Stimulated activated CD4-positive, alpha-beta T cell treated with anti-CD3 and anti-CD28 coated beads, TNF-alpha, amount 100 ng/mL, for 4 hours (primary cell): ENCODE data around the gene JARID2.
"Not testable (repeated sequence)": the region's sequence is repeated elsewhere in the genome, so short reads cannot be mapped to it uniquely, and the experiment has no call there.

Source experiments
- DNase-seq, 3 experiments: peaks; one replicate each; pipeline ENCODE4 v3.0.0-alpha.2; 2020; ENCODE audit warnings: low read depth in 3 of 3

JARID2 gene

GRCh38 chr6:15308435-15309213 is 62.8 kb downstream of the JARID2 start:
- no peak for DNase-seq

DNA sequence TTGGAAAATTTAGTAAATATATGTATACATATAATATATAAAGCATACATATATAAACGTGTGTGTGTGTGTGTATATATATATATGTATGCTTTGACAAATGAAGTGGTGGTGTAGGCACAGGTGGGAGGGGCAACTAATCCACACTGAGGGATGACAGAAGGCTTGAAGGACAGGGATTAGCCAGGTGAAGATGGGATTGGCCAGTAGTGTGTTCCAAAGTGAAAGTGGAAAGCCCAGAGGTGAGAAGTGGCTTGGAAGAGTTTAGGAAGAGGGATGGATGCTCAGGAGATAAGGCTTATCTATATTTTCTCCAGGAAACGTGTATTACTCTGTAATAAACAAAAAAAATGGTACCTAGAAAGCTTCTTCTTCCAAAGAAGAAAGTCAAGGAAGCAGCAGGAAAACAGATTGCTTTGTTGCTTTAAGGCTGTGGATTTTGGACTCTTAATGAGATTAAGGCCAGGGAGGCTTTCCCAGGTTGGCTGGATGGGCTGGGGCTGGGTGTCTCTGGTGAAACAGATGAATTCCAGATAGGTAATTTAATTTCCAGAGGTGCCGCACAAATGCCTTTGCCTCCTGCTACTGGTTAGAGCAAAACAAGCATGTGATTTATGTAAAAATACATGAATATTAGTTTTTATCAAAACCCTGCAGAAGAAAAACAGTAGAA is 63.9 kb downstream of the JARID2 start:
- no peak for DNase-seq

- DNase-seq: no peak
Observed at GRCh38 chr6:15310680-15311079, 64.8 kb downstream of the JARID2 start.

DNA sequence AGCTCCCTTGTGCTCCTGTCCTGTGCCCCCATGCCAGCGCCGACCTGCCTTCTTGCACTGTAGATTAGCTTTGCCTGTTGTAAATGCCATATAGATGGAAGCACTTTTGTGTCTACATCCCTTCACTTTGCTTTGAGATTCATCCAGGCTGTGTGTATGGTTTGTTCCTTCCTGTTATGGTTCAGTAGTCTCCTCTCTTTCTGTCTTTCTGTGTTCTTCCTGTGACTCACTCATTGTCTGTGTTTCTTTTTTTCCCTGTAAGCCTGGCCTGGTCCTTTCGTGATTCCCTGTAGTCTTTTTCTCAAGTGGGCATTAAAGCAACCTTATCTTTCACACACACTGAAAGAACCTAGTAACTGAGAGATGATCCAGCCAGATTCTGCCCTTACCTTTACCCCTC is 66.6 kb downstream of the JARID2 start:
- DNase-seq: no peak

- no peak for DNase-seq
Observed at GRCh38 chr6:15313367-15313766, 67.5 kb downstream of the JARID2 start.

DNA sequence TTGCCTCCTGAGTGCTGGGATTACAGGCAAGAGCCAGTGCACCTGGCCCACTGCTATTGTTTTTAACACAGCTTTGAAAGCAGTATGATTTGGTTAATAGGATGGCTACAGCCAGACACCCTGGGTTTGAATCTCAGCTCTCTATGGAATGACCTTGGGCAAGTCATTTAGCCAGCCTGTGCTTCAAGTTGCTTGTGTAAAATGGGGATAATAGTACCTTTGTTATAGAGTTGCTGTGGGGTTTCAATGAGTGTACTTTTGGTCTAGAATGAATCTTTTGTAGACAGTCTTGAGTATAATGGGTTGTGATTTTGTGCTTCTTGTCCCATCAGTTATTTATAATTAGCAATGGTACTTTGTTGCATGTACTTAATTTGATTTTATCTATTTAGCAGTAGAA is 70.9 kb downstream of the JARID2 start:
- DNase-seq: no peak

DNA sequence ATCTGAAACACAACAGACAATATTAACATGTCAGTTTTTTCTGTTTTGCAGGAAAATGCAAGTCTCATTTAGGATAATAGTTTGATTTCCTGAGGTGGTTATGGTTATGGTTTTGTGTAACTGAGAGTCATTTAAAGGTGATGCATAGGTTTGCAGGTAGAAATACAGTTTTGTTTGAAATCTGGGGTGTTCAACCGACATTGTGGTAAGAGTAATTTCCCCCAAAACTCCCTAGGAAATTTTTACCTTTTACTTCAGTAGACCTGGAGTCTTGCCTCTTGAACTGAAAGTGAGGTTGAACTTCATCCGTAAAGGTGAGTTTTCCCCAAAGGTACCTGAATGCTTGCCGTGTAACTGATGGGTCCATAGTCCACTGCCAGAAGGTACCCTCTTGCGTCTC is 71.4 kb downstream of the JARID2 start:
- no peak for DNase-seq

DNA sequence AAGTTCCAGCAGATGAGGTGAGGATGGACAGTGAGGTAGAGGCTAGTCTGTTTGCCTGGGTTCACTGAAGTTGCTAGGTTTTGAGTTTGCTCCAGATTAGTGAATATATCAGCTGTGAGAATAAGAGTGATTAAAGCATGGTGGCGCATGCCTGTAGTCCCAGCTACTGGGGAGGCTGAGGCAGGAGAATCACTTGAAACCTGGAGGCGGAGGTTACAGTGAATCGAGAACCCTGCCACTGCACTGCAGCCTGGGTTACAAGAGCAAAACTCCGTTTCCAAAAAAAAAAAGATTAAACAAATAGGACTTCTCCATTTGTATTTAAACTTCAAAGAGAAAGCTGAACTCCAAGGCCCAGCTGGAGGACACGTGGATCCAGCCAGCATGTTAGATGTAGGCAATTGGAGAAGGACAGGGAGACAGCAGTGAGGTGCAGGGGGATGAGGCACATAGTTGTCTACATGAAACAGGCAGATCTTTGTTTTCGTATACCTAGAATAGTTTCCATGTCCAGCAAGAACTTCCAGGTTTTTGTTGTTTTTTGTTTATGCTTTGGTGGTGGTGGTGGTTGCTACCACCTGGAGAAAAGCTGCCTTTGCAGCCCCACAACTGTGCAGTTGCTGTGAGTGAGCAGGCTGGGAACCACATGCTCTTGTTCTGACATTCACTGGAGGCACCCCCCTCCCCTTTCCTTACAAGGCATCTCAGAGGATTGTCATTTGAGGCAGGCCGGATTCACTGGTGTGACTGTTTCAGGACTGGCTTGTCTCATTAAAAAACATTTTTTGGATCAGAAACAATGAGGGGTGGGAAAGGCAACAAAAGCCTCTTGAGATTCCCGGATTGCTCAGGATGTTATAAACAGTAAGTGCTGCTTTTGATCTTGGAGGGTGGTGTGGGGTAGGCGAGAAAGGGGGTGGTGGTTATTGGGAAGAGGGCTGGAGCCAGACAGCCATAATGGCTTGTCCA is 72.3 kb downstream of the JARID2 start:
- no peak for DNase-seq

DNA sequence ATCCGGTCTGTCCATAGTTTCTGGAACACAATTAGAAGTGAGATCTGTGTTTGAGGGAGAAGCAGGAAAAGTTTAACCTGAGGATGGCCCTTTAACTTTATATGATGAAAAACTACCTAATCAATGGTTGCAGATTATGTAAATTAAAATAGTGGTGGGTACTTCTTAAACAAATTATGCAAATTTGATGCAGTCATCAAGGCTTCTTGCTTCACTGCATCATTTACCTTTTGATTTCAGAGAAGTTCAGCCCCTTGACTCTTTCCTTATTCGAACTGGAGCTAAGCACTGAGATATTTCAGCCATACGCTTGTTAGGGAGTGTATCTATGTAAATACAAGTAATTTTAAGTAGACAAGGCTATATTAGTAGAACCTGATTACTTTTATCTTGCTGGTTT is 73.8 kb downstream of the JARID2 start:
- no peak for DNase-seq

DNA sequence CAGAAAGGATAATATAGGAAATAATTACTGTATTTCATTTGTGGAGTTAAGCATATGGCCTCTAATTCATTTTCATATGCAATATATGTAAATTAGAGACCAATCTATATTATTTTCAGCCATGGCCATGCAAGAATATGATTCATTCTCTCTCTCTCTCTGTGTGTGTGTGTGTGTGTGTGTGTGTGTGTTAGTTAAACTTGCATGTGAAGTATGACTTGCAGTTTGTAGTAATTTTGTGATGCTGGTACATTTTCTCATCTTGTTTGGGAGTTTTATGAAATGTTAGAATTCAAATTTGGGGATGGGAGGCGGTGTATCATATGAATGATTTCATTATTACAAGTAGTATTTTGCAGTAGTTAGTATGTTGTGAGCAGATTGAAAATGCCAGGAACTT is 74.8 kb downstream of the JARID2 start:
- DNase-seq: no peak

DNA sequence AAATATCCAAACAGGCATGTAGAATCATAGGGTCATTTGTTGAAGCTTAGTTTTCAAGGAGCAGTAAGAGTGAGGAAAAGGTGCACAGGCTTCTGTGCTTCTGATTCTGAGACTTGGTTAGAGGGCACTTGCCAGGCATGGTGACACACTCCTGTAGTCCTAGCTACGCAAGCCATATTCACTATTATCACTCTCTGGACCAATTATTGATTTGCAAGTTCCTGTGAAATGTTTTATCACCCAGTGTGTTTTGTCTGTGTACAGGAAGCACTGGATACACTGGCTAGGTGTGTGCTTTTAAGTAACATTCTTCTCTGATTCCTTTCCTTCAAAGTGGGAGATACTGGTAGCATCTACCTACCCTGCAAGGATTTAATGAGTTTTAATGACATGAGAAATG is 76.3 kb downstream of the JARID2 start:
- DNase-seq: no peak

DNA sequence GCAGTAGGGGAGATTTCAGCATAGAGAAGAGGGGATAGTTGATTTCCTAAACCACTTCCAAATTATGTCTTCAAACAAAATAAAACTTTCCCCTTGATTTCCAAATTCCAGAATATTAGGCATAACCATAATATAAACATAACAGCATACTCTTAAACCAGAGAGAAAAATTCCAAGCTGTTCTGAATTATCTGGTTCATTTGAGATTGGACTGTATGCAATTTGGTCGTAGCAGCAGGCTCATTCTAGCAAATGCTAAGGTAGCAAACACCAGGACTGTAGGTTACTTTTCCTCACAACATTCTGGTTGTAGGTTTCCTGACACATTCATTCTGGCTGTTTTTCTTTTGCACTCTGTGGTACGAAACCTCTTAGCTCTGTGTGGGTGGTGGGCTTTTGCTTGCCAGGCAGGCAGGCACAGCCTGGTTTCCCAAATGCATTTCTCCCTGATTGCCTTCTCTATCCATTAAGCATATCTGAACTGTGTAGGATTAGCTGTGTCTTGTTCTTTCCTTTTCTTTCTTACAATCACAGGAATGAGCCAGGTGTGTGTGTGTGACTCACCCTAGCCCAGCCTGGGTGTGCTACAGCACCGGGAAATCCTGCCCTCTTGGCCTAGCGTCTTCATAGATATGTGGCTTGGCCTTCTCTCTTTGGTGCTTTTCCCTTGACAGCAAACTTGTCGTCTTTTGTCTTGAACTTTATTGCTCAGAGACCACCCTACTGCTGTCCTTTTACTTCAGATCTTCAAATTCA is 77.1 kb downstream of the JARID2 start:
- DNase-seq: no peak

DNA sequence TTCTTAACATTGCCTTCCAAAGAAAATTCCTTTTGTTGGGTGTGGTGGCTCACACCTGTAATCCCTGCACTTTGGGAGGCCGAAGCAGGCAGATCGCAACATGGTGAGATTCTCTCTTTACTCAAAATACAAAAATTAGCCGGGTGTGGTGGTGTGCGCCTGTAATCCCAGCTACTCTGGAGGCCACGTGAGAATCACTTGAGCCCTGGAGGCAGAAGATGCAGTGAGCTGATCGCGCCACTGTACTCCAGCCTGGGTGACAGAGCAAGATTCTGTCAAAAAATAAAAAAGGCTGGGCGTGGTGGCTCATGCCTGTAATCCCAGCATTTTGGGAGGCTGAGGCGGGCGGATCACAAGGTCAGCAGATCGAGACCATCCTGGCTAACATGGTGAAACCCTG is 77.7 kb downstream of the JARID2 start:
- not testable (repeated sequence) for DNase-seq

GRCh38 chr6:15324427-15324985 is 78.6 kb downstream of the JARID2 start:
- no peak for DNase-seq

DNA sequence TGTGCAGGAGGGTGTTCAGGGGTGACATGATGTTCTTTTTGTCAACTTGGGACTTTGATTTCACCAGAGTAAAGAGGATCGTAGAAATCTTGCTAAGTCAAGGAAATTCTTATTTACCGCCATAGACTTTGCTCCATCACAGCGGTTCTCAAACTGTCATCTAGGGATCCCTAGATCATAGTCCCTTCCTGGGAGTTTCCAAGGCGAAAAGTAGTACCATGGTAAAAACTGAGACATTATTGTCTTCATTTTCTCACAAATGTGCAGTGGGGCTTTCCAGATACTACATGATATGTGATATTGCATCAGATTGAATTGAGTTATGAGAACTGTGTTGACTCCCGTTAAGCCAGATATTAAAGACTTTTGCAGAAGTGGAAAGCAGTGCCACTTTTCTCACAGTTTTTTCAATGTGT is 79.7 kb downstream of the JARID2 start:
- no peak for DNase-seq

DNA sequence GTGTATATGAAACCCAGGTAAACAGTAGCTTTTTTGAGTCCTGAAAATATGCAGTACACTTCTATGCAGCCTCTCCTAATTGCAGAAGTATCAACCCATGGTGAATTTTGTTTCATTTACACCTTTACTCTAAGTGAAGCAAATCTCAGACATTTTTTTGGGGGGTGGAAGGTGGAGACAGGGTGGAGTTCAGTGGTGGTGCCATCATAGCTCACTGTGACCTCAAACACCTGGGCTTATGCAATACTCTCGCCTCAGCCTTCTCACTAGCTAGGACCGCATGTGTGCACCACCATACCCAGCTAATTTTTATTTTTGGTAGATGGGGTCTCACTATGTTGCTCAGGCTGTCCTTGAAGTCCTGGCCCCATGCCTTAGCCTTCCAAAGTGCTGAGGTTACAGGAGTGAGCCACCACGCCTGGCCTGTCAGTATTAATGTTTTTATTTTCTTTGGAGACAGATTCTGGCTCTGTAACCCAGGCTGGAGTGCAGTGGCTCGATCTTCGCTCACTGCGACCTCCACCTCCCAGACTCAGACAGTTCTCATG is 80.3 kb downstream of the JARID2 start:
- no peak for DNase-seq

- no peak for DNase-seq
Observed at GRCh38 chr6:15327271-15327670, 81.4 kb downstream of the JARID2 start.

GRCh38 chr6:15329197-15329671 is 83.4 kb downstream of the JARID2 start:
- no peak for DNase-seq

- DNase-seq: no peak
Observed at GRCh38 chr6:15330174-15330944, 84.5 kb downstream of the JARID2 start.

DNA sequence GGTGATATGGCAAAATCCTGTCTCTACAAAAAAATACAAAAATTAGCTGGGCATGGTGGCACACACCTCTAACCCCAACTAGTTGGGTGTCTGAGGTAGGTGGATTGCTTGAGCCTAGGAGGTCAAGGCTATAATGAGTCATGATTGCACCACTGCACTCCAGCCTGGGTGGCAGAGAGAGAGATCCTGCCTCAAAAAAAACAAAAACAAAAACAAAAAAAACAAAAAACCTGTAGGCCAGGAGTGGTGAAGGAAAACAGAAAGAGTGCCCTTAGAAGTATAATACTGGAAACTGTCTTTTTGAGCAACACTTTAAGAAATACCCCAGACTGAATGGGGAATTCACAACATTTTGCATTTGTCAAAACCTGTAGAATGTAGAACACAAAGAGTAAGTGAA is 85.3 kb downstream of the JARID2 start:
- DNase-seq: no peak
